ENCODE data around the gene LIPI.
"Not testable (repeated sequence)": the region's sequence is repeated elsewhere in the genome, so short reads cannot be mapped to it uniquely, and the experiment has no call there.

The LIPI gene

GRCh38 chr21:14116080-14116481 is 94.7 kb downstream of the LIPI start:
- no peak for DNase-seq

GRCh38 chr21:14115646-14116045 is 95.1 kb downstream of the LIPI start:
- DNase-seq, result no peak

GRCh38 chr21:14114251-14114650 is 96.5 kb downstream of the LIPI start:
- no peak for DNase-seq

GRCh38 chr21:14104564-14104963 is 106.2 kb downstream of the LIPI start:
- not testable (repeated sequence) for DNase-seq

- no peak for DNase-seq
These were observed 111.2 kb downstream of the LIPI start for GRCh38 chr21:14099570-14099969.

GRCh38 chr21:14097881-14098499 is 112.8 kb downstream of the LIPI start:
- DNase-seq, result no peak

- no peak for DNase-seq
These were observed 114.2 kb downstream of the LIPI start for GRCh38 chr21:14096577-14096976.

GRCh38 chr21:14096172-14096571 is 114.6 kb downstream of the LIPI start:
- DNase-seq, result no peak

- no peak for DNase-seq
These were observed 115.7 kb downstream of the LIPI start for GRCh38 chr21:14095056-14095455.

GRCh38 chr21:14092834-14093560 is 117.8 kb downstream of the LIPI start:
- no peak for DNase-seq

- not testable (repeated sequence) for DNase-seq
These were observed 120.6 kb downstream of the LIPI start for GRCh38 chr21:14090184-14090583.

GRCh38 chr21:14088391-14088790 is 122.4 kb downstream of the LIPI start:
- no peak for DNase-seq

- DNase-seq, result no peak
These were observed 124.2 kb downstream of the LIPI start for GRCh38 chr21:14086553-14086952.

- no peak for DNase-seq
These were observed 126.1 kb downstream of the LIPI start for GRCh38 chr21:14084701-14085100.

- DNase-seq, result no peak
These were observed 126.7 kb downstream of the LIPI start for GRCh38 chr21:14084068-14084501.

- no peak for DNase-seq
These were observed 130.0 kb downstream of the LIPI start for GRCh38 chr21:14080764-14081096.

- DNase-seq, result no peak
These were observed 130.6 kb downstream of the LIPI start for GRCh38 chr21:14080040-14080763.

GRCh38 chr21:14078746-14079375 is 131.9 kb downstream of the LIPI start:
- DNase-seq, result no peak

- DNase-seq, result no peak
These were observed 134.5 kb downstream of the LIPI start for GRCh38 chr21:14076143-14076806.

GRCh38 chr21:14075346-14076142 is 135.2 kb downstream of the LIPI start:
- DNase-seq, result no peak

- no peak for DNase-seq
These were observed 136.6 kb downstream of the LIPI start for GRCh38 chr21:14074177-14074576.

GRCh38 chr21:14073615-14074014 is 137.1 kb downstream of the LIPI start:
- DNase-seq, result no peak

Data from activated gamma-delta T cell treated with Interleukin-2 at 50 U/mL for 16 hours (primary cell).